Measurements from ENCODE around the gene CPNE5.
"Not testable (repeated sequence)": the region's sequence is repeated elsewhere in the genome, so short reads cannot be mapped to it uniquely, and the experiment has no call there.

CPNE5 gene

GRCh38 chr6:36718560-36718959 lies 120.7 kb downstream of the CPNE5 start:
- DNase-seq (ENCODE audit: insufficient read length, low spot score) (no peak), FAIRE-seq (no peak)
- no peak for TF ChIP-seq POLR2A (IDR thresholded peaks at IDR 0.05; ENCODE audit: low read depth, low read length)

DNA sequence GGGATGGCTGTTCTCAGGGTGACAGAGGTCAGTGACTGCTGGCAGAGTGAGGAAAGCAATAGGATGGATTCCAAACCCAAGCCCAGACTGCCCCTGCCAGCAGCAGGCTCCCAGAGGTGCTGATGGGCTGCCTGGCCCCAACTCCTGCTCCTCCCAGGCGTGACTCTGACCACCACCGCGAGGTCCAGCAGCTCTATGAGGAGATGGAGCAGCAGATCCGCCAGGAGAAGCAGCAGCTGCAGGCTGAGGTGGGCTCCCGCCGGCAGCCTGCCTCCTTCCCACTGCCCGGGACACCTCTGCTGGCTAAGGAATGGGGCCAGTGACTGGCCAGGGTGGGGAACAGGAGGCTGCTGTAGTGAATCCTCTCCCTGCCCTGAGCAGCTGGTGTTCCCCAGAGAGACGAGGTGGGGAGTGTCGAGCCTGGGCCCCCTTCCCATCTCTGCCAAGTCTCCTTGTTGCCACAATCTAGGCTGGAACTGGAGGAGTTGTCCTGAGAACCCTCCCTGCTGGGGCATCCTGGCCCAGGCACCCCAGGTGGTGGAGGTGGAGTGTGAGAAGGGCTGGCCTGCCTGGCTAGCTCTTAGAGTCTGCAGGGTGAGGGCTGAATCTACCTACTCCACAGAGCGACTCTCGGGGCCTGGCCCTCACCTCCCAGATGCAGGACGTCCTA lies 121.2 kb downstream of the CPNE5 start:
- no peak for DNase-seq (ENCODE audit: insufficient read length, low spot score)
- FAIRE-seq: no peak
- no peak for TF ChIP-seq POLR2A (IDR thresholded peaks at IDR 0.05; ENCODE audit: low read depth, low read length)

DNA sequence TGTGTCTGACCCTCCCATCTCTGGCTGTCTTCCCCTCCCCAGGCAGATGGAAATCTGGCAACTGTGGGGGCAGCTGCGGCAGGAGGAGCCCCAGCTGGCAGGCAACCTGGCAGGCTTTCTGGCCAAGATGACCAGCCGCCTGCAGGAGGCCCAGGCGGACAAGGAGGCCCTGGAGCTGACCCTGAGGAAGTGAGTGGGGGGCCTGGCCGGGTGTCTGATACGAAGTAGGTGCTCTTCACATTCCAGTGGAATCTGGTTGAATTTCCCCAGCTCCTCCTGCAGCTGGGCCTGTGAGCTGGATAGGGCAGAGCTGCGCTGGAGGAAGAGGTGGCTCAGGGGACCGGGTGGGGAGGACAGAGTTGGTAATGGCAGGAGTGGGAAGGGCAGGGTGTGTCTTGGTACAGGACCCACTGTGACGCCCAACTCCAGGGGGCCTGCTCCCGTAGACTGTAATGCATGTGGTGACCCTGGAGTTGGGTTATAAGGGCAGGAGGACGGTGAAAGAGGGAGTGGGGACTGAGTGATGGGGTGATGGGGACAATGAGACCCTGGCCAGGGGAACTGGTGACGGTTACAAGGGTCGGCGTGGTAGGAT lies 121.9 kb downstream of the CPNE5 start:
- no peak for TF ChIP-seq POLR2A (IDR thresholded peaks at IDR 0.05; ENCODE audit: low read depth, low read length)
- DNase-seq (ENCODE audit: insufficient read length, low spot score): no peak
- FAIRE-seq: no peak

DNA sequence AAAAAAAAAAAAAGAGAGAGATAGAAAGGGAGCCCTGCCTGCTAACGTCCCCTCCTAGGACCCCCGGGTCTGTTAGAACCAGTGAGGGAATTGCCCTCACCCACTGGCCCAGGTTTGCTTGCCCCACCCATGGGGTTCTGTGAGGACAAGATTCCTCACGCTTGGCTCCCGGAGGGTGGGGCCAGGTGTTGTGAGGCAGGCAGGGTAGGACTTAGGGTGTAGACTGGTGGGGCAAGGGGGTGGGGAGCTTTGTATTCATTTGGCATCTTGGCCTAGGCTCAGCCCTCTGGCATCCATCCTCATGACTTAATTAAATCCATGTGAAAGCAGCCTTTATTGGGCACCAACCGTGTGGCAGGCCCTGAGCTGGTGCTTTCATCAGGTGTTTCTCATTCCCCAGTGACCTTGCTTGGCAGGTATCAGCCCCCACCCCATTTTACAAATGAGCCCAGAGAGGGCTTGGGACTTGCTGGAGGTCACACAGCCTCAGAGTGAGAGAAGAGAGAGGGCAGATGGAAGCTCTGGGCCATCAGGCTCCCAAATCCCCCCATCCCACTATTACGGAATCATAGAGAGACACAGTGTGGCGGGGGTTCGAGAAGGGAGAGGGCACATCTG lies 122.7 kb downstream of the CPNE5 start:
- FAIRE-seq (no peak), DNase-seq (ENCODE audit: insufficient read length, low spot score) (no peak)
- TF ChIP-seq POLR2A (IDR thresholded peaks at IDR 0.05; ENCODE audit: low read depth, low read length): no peak

DNA sequence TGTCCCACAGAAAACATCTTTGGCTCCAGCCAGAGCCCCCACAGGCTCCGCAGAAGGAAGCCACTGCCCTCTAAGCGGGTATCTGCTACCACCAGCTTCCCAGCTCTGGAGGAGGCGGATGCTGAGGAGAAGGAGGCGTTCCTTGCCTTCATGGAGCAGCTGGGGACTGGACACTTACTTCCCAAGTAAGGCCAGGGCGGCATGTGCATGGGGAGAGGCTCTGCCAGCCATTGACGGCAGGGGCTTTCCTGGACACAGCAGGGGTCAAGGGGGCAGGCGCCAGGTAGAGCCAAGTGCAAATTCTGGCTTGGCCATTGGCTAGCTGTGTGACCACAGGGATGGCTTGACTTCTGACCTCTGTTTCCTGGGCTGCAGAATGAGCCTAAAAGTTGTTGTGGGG lies 123.8 kb downstream of the CPNE5 start:
- no peak for TF ChIP-seq POLR2A (IDR thresholded peaks at IDR 0.05; ENCODE audit: low read depth, low read length)
- FAIRE-seq: no peak
- no peak for DNase-seq (ENCODE audit: insufficient read length, low spot score)

DNA sequence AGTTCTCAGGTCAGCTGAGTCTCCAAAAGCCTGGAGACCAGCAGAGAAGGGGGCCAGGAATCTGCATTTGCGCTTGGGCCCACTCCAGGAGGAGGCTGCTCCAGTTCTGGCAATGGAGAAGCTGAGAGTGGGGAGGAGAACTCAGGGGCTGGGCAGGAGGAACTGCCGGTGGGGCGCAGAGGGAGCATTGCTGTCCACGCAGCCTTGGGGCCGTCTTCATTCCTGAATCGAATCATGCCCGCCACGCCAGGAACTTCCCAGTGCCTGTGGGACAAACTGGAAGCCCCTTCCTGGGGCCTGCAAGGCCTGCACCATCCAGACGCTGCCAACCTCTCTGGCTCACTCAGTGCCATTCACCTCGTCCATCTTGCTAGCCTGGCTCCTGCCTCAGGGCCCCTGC lies 124.7 kb downstream of the CPNE5 start:
- TF ChIP-seq POLR2A (IDR thresholded peaks at IDR 0.05; ENCODE audit: low read depth, low read length): no peak
- DNase-seq (ENCODE audit: insufficient read length, low spot score) (no peak), FAIRE-seq (no peak)

DNA sequence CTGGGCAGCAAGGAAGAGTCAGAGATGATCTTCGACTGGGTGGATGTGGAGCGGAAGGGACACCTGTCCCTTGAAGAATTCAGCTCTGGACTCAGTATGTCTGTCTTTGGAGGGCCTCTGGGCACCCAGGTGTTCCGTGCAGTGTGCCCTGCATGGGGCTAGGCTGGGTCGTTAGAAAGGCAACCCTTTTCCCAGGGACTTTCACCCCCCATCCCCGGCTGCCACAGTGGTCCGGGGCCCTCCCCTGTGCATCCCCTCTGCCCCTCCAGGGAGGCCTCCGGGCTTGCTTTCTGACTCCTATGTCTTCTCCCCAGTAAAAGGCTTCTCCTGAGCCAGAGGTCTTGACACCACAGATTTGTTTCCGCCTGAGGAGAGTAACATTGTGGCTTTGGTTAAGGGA lies 125.4 kb downstream of the CPNE5 start:
- FAIRE-seq (no peak), DNase-seq (ENCODE audit: insufficient read length, low spot score) (no peak)
- no peak for TF ChIP-seq POLR2A (IDR thresholded peaks at IDR 0.05; ENCODE audit: low read depth, low read length)

DNA sequence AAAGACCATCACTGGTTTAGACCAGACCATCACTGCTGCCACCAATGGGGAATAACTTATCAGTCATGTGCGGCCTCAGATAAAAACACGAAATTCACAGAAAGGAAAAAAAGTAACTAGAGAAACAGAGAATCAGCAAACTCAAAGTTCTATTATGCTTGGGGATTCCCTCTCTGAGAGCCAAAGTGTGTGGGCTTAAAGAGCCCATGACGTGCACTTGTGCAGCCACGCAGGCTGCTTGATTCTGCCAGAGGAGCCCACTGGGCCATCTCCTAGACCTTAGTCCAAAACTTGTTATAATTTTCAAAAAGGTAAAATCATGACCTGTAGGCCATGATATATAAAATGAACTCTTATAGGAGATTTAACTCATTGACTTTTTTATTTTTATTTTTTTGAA lies 126.4 kb downstream of the CPNE5 start:
- no peak for TF ChIP-seq POLR2A (IDR thresholded peaks at IDR 0.05; ENCODE audit: low read depth, low read length)
- no peak for FAIRE-seq
- no peak for DNase-seq (ENCODE audit: insufficient read length, low spot score)

DNA sequence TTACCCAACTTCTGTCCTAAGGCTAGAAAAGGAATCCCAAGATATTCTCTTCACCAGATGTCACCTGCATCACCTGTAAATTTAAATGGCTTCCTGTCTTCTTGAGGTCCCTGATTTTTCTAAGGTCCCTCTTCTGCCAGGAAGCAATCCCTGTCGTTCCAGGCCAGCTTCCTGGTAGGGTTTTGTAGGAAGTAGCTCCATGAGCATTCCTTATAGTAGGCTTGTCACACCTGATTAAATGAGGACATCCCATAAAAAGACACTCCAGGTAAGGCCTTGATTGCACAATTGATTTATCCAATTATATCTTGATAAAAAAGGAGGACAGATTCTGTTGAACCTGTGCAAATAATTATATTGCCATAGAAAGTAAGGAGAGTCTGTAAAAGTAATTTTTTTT lies 132.9 kb downstream of the CPNE5 start:
- FAIRE-seq (no peak), DNase-seq (ENCODE audit: insufficient read length, low spot score) (no peak)
- TF ChIP-seq POLR2A (IDR thresholded peaks at IDR 0.05; ENCODE audit: low read depth, low read length): no peak

GRCh38 chr6:36704961-36705577 lies 134.2 kb downstream of the CPNE5 start:
- FAIRE-seq; DNase-seq (ENCODE audit: insufficient read length, low spot score): not testable (repeated sequence)

- TF ChIP-seq POLR2A (IDR thresholded peaks at IDR 0.05; ENCODE audit: low read depth, low read length): no peak
- DNase-seq (ENCODE audit: insufficient read length, low spot score) (no peak), FAIRE-seq (no peak)
These were observed 135.3 kb downstream of the CPNE5 start for GRCh38 chr6:36703982-36704381.

DNA sequence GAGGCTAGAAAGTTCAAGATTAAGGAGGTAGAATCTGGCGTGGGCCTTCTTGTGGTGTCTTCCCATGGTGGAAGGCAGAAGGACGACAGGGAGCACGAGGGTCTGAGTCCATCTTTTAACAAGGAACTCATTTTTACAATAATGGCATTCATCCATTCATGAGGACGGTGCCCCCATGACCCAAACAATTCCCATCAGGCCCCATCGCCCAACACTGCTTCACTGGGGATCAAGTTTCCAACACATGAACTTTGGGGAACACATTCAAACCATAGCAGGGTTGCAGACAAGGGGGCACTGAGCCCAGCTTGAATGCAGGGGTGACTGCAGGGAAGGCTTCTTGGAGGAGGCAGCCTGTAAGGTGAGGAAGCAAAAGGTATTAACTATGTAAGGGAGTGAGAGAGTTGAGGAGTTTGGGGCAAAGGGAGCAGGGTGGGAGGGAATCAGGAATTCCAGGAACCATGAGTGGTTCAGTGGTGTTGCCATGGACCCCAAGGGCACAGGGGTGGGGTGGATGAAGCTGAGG lies 136.1 kb downstream of the CPNE5 start:
- no peak for TF ChIP-seq POLR2A (IDR thresholded peaks at IDR 0.05; ENCODE audit: low read depth, low read length)
- no peak for DNase-seq (ENCODE audit: insufficient read length, low spot score)
- no peak for FAIRE-seq

- no peak for TF ChIP-seq POLR2A (IDR thresholded peaks at IDR 0.05; ENCODE audit: low read depth, low read length)
- FAIRE-seq: no peak
- no peak for DNase-seq (ENCODE audit: insufficient read length, low spot score)
These were observed 136.6 kb downstream of the CPNE5 start for GRCh38 chr6:36702656-36703055.

- TF ChIP-seq POLR2A (IDR thresholded peaks at IDR 0.05; ENCODE audit: low read depth, low read length): no peak
- FAIRE-seq (no peak), DNase-seq (ENCODE audit: insufficient read length, low spot score) (peak; percentile 44)
These were observed 137.7 kb downstream of the CPNE5 start for GRCh38 chr6:36701401-36701991.
